ENCODE data around the gene HDAC4. TPM values are rescaled to one million over a fixed set of nuclear protein-coding genes. Genes with fewer than 3 reads are reported as not detected.

Gene HDAC4
- polyA plus RNA-seq, 3 donors: 11.8 to 13.0 (median 12.9) TPM

- no peak for DNase-seq (ENCODE audit: low read depth in 3 of 3, low spot score in 2 of 3)
Measured at GRCh38 chr2:239151201-239152131, 249.4 kb downstream of the HDAC4 start.

GRCh38 chr2:239150125-239151011, 250.5 kb downstream of the HDAC4 start:
- DNase-seq (ENCODE audit: low read depth in 3 of 3, low spot score in 2 of 3): no peak

GRCh38 chr2:239149501-239149900, 251.3 kb downstream of the HDAC4 start:
- no peak for DNase-seq (ENCODE audit: low read depth in 3 of 3, low spot score in 2 of 3)

- no peak for DNase-seq (ENCODE audit: low read depth in 3 of 3, low spot score in 2 of 3)
Measured at GRCh38 chr2:239148495-239149200, 252.2 kb downstream of the HDAC4 start.

GRCh38 chr2:239147376-239147775, 253.4 kb downstream of the HDAC4 start:
- DNase-seq (ENCODE audit: low read depth in 3 of 3, low spot score in 2 of 3): no peak

GRCh38 chr2:239146741-239147181, 254.1 kb downstream of the HDAC4 start:
- DNase-seq (ENCODE audit: low read depth in 3 of 3, low spot score in 2 of 3): no peak

GRCh38 chr2:239146011-239146641, 254.7 kb downstream of the HDAC4 start:
- DNase-seq (ENCODE audit: low read depth in 3 of 3, low spot score in 2 of 3): no peak

- no peak for DNase-seq (ENCODE audit: low read depth in 3 of 3, low spot score in 2 of 3)
Measured at GRCh38 chr2:239145601-239146000, 255.2 kb downstream of the HDAC4 start.

GRCh38 chr2:239145106-239145505, 255.7 kb downstream of the HDAC4 start:
- no peak for DNase-seq (ENCODE audit: low read depth in 3 of 3, low spot score in 2 of 3)

- no peak for DNase-seq (ENCODE audit: low read depth in 3 of 3, low spot score in 2 of 3)
Measured at GRCh38 chr2:239144713-239144999, 256.2 kb downstream of the HDAC4 start.

GRCh38 chr2:239143858-239144712, 256.7 kb downstream of the HDAC4 start:
- DNase-seq (ENCODE audit: low read depth in 3 of 3, low spot score in 2 of 3): peak in 1 of 3 donors; percentile 13

GRCh38 chr2:239142806-239143205, 258.0 kb downstream of the HDAC4 start:
- DNase-seq (ENCODE audit: low read depth in 3 of 3, low spot score in 2 of 3): no peak

- no peak for DNase-seq (ENCODE audit: low read depth in 3 of 3, low spot score in 2 of 3)
Measured at GRCh38 chr2:239142296-239142695, 258.5 kb downstream of the HDAC4 start.

GRCh38 chr2:239141021-239141760, 259.6 kb downstream of the HDAC4 start:
- no peak for DNase-seq (ENCODE audit: low read depth in 3 of 3, low spot score in 2 of 3)

- no peak for DNase-seq (ENCODE audit: low read depth in 3 of 3, low spot score in 2 of 3)
Measured at GRCh38 chr2:239140346-239141020, 260.3 kb downstream of the HDAC4 start.

GRCh38 chr2:239139566-239139965, 261.3 kb downstream of the HDAC4 start:
- no peak for DNase-seq (ENCODE audit: low read depth in 3 of 3, low spot score in 2 of 3)

- no peak for DNase-seq (ENCODE audit: low read depth in 3 of 3, low spot score in 2 of 3)
Measured at GRCh38 chr2:239139101-239139500, 261.7 kb downstream of the HDAC4 start.

- DNase-seq (ENCODE audit: low read depth in 3 of 3, low spot score in 2 of 3): no peak
Measured at GRCh38 chr2:239138610-239139009, 262.2 kb downstream of the HDAC4 start.
